HG03575 (cell line): ENCODE results near the gene DEFB131B.
"Not testable (repeated sequence)": the region's sequence is repeated elsewhere in the genome, so short reads cannot be mapped to it uniquely, and the experiment has no call there.

ENCODE experiments used
- ATAC-seq: cut with Tn5 transposase; IDR thresholded peaks from one replicate; pipeline ENCODE4 v1.9.1; 2021; ENCODE audit not compliant: unreplicated experiment, insufficient number of reproducible peaks, low FRiP score; ENCODE audit errors: extremely low read depth

Gene DEFB131B

DNA sequence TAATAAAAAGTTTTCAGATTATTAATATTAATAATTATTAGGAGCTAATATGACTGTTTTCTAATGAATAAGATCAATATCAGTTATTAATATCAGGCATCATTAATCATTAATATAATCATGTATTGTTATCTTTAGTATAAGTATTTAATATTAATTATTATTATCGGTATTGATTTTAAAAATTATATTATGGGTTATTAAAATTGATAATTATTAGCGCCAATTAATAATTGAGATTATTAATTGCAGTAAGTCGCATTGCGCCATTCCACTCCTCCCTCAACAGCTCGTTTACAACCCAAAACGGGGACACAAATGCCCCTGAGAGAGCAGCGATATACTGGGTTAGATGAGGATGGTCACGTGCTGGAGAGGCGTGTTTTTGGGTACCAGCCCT is 30.0 kb downstream of the DEFB131B start:
- no peak for ATAC-seq

DNA sequence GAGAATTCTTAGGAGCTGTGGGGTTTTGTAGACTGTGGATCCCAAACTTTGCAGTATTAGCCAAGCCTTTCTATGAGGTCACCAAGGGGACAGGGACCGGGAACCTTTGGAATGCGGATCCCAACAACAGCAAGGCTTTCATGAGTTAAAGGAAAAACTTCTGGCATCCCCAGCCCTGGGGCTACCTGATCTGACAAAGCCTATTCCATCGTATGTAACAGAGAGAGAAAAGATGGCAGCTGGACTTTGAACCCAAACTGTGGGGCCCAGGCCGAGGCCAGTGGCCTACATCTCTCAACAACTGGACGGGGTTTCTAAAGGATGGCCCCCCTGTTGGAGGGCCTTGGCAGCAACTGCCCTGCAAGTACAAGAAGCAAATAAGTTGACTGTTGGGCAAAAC is 32.5 kb downstream of the DEFB131B start:
- ATAC-seq = not testable (repeated sequence)

DNA sequence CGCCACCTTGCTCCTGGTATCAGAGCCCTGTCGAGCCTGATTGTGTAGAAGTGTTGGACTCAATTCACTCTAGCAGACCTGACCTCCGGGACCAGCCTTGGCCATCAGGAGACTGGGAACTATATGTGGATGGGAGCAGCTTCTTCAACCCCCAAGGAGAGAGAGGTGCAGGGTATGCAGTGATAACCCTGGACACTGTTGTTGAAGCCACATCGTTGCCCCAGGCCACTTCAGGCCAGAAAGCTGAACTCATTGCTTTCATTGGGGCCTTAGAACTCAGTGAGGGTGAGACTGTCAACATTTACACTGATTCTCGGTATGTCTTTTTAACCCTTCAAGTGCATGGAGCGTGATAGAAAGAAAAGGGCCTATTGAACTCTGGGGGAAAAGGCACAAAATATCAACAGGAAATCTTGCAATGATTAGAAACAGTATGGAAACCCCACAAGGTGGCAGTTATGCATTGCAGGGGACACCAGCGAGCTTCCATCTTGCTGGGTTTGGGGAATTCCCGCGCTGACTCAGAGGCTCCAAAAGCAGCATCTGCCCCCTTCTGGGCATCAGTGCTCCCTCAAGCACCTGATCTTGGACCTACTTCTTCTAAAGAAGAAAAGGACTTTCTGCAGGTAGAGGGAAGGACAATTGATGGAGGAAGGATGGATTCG is 33.2 kb downstream of the DEFB131B start:
- ATAC-seq = not testable (repeated sequence)

DNA sequence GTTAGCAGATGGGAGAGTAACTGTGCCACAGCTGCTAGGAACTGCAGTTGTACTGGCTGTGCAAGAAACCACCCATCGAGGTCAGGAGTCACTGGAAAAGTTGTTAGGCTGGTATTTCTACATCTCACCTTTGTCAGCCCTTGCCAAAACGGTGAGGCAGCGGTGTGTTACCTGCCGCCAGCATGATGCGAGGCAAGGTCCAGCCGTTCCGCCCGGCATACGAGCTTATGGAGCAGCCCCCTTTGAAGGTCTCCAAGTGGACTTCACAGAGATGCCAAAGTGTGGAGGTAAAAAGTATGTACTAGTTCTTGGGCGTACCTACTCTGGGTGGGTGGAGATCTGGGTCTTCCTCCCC is 33.7 kb downstream of the DEFB131B start:
- ATAC-seq = not testable (repeated sequence)

DNA sequence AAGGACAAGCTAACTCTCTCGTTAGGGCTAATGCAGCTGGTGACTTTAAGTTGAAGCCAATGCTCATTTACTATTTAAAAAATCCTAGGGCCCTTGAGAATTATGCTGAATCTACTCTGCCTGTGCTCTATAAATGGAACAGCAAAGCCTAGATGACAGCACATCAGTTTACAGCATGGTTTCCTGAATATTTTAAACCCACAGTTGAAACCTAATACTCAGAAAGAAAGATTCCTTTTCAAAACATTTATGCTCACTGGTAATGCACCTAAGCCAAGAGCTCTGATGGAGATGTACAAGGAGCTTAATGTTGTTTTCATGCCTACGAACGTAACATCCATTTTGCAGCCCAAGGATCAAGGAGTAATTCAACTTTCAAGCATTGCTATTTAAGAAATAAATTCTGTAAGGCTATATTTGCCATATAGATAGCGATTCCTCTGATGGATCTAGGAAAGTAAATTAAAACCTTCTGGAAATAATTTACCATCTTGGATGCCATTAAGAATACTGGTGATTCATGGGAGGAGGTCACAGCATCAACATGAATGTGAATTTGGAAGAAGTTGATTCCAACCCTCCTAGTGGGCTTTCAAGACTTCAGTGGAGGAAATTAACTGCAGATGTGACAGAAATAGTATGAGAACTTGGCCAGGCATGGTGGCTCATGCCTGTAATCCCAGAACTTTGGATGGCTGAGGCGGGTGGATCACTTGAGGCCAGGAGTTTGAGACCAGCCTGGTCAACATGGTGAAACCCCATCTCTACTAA is 35.7 kb downstream of the DEFB131B start:
- no peak for ATAC-seq

DNA sequence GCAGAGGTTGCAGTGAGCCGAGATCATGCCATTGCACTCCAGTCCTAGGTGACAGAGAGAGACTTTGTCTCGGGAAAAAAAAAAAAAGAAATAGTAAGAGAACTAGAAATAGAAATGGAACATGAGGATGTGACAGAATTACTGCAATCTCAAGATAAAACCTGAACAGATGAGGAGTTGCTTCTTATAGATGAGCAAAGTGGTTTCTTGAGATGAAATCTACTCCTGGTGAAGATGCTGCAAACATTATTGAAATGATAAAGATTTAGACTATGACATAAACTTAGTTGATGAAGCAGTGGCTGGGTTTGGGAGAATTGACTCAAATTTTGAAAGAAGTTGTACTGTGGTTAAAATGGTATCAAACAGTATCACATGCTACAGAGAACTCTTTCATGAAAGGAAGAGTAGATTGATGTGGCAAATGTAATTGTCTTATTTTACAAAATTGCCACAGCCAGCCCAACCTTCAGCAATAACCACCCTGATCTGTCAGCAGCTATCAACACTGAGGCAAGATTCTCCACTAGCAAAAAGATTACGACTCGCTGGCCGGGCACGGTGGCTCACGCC is 36.5 kb downstream of the DEFB131B start:
- no peak for ATAC-seq

DNA sequence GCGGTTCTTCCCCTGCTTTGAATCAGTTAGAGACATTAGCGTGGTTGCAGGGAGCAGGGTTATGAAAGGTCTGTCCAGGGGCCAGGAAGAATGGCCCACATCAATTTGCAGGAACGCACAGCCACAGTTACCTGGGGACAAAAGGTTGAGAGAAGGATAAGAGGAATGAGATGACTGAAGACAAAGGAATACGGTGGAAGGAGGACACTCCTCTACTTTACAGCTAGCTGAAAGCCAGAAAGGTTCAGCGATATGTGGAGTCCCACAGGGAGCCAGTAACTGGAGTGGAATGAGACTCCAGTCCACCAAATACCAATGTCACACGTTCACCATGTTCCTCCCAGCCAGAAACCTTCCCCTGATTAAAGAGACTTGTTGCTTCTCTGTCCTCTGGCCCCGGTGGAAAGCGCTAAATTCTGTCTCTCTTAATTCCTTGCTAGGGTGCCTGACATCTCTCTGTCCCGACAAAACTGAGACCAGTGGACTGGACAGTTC is 39.4 kb downstream of the DEFB131B start:
- no peak for ATAC-seq

DNA sequence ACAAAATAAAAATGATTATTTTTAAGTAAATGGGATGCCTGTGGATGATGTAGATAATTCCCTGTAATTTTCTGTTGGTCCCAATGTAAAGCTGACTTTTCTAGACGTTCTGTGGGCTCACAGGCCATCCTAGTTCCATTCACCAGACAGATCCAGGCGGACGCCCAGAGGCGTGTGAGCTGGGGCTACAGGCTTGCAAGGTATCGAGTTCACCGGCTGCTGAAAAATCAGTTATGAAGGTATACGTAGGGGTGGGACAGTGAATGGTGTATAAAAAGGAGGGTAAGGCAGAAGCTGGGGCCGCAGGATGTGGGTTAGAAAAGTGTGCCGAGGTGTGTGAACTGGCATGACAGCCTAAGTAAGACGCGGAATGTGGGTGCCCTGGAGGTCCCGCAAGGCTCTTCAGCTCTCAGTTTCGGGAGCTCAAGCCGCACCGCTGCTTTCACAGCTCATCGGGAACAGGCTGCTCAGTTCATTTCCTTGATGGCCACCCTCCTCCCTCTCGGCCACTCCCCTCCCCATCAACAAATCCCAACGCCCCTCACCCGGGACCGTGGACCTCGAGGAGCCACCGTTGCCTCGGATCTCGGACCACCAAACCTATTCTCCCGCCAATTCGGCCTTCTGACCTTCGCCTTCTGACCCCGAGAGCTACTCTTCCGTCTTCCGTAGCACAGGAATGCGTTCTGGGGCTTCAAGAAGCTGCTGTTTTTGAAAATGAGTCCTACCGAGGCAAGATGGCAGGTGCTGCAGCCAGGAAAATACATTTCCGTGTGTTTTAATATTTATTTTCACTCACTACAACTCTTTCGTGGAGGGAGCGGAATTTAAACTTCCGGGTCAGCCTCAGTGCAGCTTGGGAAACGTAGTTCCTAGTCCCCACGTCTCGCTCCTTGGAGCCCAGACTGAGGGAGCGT is 49.8 kb downstream of the DEFB131B start, which contains the start of gene XNDC1N:
XNDC1N (minus strand) TSS at position 775 of the 917 bp plus-strand sequence. CDS start 5,241 bp downstream, outside the sequence.
- peak; percentile 20 for ATAC-seq

DNA sequence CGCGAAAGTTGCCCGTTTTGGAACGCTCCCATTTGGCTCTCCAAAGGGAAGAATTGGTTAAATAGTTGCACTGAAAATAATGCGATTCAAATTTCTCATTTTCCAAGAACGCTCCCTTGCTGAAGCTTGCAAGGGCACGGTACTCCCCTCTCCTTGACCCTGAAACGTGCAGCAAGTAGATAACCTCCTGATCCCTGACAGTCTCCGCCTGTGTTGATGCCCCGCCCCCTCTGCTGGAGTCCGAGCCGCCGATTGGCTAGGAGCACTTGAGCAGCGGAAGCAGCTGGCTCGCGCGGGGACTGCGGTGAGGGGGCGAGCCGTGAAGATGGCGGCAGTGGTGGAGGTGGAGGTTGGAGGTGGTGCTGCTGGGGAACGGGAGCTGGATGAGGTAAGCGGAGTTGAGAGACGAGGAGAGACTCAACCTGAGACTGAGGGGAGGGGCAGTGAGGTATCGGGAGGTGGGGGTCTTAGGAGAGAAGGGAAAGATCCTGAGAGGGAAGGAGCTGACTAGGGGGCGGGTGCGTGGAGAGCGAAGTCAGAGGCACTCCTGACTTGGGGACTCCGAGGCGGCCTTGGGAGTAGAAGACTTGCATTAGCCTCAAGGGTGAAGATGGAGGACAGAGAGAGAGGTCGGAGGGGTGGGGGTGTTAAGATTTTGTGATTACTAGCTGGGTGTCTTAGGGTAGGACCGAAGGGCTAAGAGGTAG is 50.6 kb downstream of the DEFB131B start, which contains the start of gene RNF121:
RNF121 (plus strand) TSS at position 310 of the 707 bp plus-strand sequence; CDS start at position 326, 16 bp downstream.
- ATAC-seq = peak; percentile 38

DNA sequence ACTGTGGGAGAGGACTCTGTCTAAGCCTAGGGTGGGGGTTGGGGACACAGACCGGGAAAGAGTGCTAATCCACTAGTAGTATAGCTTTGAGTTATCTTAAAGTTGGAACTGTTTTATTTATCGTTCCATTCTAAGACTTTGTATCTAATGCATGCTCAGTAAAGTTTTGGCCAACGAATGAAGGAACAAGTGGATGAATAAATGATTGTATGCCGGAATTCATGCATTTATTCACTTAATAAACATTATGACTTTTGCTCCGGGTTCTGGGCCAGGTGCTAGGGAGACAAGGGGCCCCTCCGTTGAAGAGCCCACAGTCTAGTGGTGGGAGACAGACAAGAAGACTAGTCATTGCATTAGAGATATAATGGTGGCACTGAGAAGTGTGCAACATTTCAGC is 51.2 kb downstream of the DEFB131B start:
- no peak for ATAC-seq

DNA sequence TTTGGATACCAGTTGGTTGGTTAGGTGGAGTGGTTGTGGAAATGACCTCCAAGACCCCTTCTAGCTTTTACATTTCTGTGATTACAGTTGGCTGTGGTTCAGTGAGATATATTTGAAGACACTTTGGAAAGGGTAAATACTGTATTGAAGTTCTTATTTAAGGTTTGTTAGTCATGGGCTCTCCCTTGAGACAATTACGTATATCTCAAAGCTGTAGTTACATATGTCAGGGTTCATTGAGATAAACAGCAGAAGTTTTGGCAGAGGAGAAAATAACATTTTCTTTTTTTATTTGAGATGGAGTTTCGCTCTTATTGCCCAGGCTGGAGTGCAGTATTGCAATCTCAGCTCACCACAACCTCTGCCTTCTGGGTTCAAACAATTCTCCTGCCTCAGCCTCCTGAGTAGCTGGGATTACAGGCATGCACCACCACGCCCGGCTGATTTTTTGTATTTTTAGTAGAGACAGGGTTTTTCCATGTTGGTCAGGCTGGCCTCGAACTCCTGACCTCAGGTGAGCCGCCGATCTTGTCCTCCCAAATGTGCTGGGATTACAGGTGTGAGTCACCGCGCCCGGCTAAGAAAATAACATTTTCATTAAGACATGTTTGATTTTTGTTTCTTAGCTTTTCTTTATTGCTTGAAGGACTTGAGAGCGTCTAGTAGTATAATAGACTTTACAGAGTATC is 52.4 kb downstream of the DEFB131B start:
- ATAC-seq = no peak

DNA sequence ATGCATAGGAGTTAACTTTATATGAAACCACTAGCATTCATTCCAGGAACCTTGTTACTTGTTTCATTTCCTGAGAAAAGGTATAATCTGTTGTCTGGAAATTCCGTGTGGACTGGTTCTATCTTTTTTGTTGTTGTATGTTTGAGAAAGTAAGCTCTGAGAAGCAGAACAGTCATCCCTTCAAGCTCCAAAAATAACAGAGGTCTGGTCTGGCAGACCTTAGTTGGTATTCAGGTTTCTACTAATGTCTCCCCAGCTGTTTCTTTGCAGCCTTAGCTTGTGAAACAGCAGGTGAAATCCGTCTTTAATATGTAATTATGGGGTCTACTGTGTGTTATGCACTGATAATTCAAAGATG is 53.0 kb downstream of the DEFB131B start:
- no peak for ATAC-seq

DNA sequence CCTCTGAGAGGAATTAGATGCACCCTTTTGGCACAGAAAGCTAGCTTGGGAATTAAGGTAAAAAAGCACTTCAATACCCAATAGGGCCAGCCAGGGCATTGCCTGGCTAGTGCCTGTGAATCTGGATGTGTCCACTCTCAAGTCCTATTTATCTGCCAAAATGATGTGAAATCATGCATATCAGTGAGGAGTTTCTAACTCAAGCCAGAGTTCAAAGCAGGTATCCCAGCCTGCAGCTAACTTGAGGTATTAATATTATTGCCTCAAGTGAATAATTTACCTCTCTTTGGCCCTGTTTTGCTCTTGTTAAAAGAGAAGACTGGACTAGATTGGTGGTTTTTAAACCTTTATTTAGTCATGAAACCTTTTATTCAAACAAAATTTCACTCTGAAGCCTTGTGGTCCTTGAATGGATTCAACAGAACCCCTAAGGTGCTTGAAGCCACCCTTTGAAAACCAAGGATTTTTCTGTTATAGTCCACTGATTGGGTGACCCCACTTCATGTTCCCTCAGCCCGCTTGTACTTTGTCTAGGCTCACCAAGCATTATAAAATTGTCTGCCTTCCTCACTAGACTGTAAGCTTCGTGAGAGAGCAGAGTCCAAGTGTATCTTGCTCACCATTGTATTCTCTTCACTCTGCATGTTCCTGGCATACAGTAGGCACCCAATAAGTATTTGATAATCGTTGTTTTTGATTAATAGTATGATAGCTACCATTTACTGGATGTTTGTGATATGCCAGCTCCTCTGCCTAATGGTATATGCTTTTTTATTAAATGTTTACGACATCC is 55.1 kb downstream of the DEFB131B start:
- ATAC-seq = no peak
